Measurements from ENCODE around the gene ENGASE. TPM values are rescaled to one million over a fixed set of nuclear protein-coding genes. Genes with fewer than 3 reads are reported as not detected.

The ENGASE gene
- total and polyA plus RNA-seq, 2 of the 4 experiments (the other 2 are of a cell fraction) = 3.9 to 12.1 TPM

DNA sequence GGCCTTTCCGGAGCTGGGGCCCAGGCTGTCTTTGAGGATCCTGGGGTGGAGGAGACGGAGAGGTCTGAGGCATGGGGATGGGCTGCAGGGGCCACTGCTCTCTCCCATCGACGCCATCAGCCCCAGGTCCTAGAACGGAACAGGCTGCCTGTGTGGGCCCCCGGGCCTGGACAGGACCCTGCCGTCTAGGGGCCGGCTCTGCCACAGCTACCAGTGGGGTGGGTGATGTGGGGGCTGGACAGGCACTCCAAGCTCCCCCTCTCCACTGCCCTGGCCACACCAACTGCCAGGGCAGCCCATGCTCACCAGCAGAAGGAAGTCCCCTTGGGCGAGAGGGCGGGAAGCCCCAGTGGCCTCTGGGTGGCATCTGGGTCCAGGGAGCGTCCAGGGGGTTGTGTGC lies 37.8 kb downstream of the ENGASE start:
- no peak overlapping the region for H4K8ac ChIP-seq (ENCODE audit: low read depth in 2 of 2, low read length in 2 of 2)
- no peaks in the 10 kb centered on the region for H3K4me1 ChIP-seq (ENCODE audit: control insufficient read depth, insufficient read depth, low read length)
- H2AFZ ChIP-seq (replicated peaks; ENCODE audit: low read length, poor library complexity) = no peak overlapping the region
- intact Hi-C loops (cut with micrococcal nuclease) = no loop called here
- ATAC-seq (ENCODE audit: low read depth) = no peak
- ChIA-PET CTCF (interaction anchor here (0.8 kb wide), 1 partner anchor 281 kb away, joined by 4 read pairs; no protein-coding TSS in a partner anchor), POLR2A (ENCODE audit: unreplicated experiment) (interaction anchor here (1.1 kb wide), 1 partner anchor 38 kb away, joined by 4 read pairs; the partner anchor contains the start of gene ENGASE)
- no peaks in the 10 kb centered on the region for H4K20me1 ChIP-seq (ENCODE audit: insufficient read depth, low read length)
- H3K9ac ChIP-seq (ENCODE audit: low read depth, low read length) = no peak overlapping the region
- H2BK20ac ChIP-seq (ENCODE audit: low read depth, low read length) = no peak overlapping the region
- no peak overlapping the region for H2AK5ac ChIP-seq (ENCODE audit: low read depth, low read length)
- H3K27me3 ChIP-seq (ENCODE audit: control insufficient read depth, insufficient read depth, low read length) = peaks cover 47% of the 10 kb centered on the region
- no peak overlapping the region for H3K14ac ChIP-seq (replicated peaks; ENCODE audit: low read depth, low read length)
- no peak overlapping the region for H3K4me3 ChIP-seq (ENCODE audit: insufficient read depth, low read depth, low read length)
- H3K56ac ChIP-seq (ENCODE audit: extremely low read depth, insufficient read depth, low read length) = no peak overlapping the region
- H4K91ac ChIP-seq (ENCODE audit: insufficient read depth, low read depth, low read length) = no peak overlapping the region
- no peak overlapping the region for H3K23ac ChIP-seq (ENCODE audit: low read depth, low read length)
- H3K18ac ChIP-seq (ENCODE audit: low read depth, low read length) = no peak overlapping the region
- no peaks in the 10 kb centered on the region for H3K36me3 ChIP-seq (ENCODE audit: control insufficient read depth, insufficient read depth, low read length)
- dilution Hi-C loops (cut with HindIII; ENCODE audit: low sequenced_read_pairs, unreplicated experiment) = no loop called here
- H4K5ac ChIP-seq (ENCODE audit: low read depth, low read length) = no peak overlapping the region
- BruUV-seq (replicated peaks) = no TSS peak
- H2AK9ac ChIP-seq (replicated peaks; ENCODE audit: low read depth, low read length, poor library complexity) = peak overlapping the region; percentile 61
- no peak overlapping the region for H3K27ac ChIP-seq (ENCODE audit: insufficient read depth, low read length)
- in situ Hi-C loops (cut with MboI; ENCODE audit: low sequenced_read_pairs) = no loop called here
- H2BK5ac ChIP-seq (ENCODE audit: low read depth, low read length, poor library complexity, severe bottlenecking) = no peak overlapping the region
- H3K4me2 ChIP-seq (ENCODE audit: low read depth, low read length) = no peak overlapping the region
- no peak for DNase-seq
- TF ChIP-seq POLR2A (IDR thresholded peaks at IDR 0.05; ENCODE audit: low read depth, low read length) (no peak), MAFK (IDR thresholded peaks at IDR 0.05; ENCODE audit: low read depth, low read length) (no peak), RAD21 (IDR thresholded peaks at IDR 0.05; ENCODE audit: low read length) (no peak)
- TF ChIP-seq, protein P1, sequence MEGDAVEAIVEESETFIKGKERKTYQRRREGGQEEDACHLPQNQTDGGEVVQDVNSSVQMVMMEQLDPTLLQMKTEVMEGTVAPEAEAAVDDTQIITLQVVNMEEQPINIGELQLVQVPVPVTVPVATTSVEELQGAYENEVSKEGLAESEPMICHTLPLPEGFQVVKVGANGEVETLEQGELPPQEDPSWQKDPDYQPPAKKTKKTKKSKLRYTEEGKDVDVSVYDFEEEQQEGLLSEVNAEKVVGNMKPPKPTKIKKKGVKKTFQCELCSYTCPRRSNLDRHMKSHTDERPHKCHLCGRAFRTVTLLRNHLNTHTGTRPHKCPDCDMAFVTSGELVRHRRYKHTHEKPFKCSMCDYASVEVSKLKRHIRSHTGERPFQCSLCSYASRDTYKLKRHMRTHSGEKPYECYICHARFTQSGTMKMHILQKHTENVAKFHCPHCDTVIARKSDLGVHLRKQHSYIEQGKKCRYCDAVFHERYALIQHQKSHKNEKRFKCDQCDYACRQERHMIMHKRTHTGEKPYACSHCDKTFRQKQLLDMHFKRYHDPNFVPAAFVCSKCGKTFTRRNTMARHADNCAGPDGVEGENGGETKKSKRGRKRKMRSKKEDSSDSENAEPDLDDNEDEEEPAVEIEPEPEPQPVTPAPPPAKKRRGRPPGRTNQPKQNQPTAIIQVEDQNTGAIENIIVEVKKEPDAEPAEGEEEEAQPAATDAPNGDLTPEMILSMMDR (conservative IDR thresholded peaks at IDR 0.05; ENCODE audit: low read depth, low read length) = no peak
- H2BK120ac ChIP-seq (ENCODE audit: low read depth, low read length) = no peak overlapping the region
- H3K9me1 ChIP-seq (ENCODE audit: insufficient read depth, low read length) = no peaks in the 10 kb centered on the region
- H2BK15ac ChIP-seq (ENCODE audit: low read depth, low read length) = no peak overlapping the region
- no peaks in the 10 kb centered on the region for H3K79me1 ChIP-seq (ENCODE audit: low read depth in 1 of 2, low read length in 2 of 2)
- no peaks in the 10 kb centered on the region for H3K9me3 ChIP-seq (ENCODE audit: control insufficient read depth, insufficient read depth, low read length)
- WGBS, 2 experiments (ENCODE audit: extremely low coverage in 2 of 2, insufficient read length in 1 of 2) = 53% methylated on average over 3 of the region's 11 CpGs; no CpG with 5 or more reads in 1 of the 2 experiments
- H3K4ac ChIP-seq (ENCODE audit: low read depth, low read length) = no peak overlapping the region
